Measurements from ENCODE around the gene CTDSPL. TPM values are rescaled to one million over a fixed set of nuclear protein-coding genes. Genes with fewer than 3 reads are reported as not detected.

The CTDSPL gene
- total RNA-seq, 4 donors from 2014 or later, result 39.8 to 105 (median 56.2) TPM

DNA sequence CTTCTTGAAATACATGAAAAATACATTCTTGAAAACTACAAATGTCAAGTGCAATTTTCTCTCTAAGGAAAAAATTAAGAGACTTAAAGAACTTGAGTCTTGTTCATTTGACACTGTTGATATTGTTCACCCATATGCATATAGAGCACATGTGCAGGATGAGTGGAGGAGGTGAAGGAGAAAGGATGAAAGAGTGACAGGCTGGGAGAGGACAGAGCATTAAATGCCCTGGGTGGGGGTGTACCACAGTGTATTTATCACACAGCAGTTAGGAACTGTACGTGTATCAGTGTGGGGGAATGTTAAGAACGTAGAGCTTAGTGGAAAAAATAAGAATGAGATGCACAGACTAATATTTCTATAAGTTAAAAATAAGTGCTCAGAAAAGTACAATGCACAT, 45.7 kb downstream of the CTDSPL start:
- intact Hi-C loops (cut with DNase I; ENCODE audit: low total_unique reads) (no loop called here), in situ Hi-C loops (cut with MboI; ENCODE audit: low pct_ligation_motif_present in 1 of 4, low pct_unique_long_range_greater_than_20kb in 1 of 4, low sequenced_read_pairs in 3 of 4) (no loop called here)
- no peak for DNase-seq
- Histone ChIP-seq H3K4me3 (no peak overlapping the region), H3K27ac (no peak overlapping the region), H3K27me3 (no peaks in the 10 kb centered on the region), H3K9me3 (no peaks in the 10 kb centered on the region), H3K4me1 (peaks cover 31 to 64% (median 33%) of the 10 kb centered on the region in 4 donors), H3K36me3 (no peaks in the 10 kb centered on the region)
- 66 to 79% methylated on average over 2 of the region's 2 CpGs for WGBS, 2 donors (ENCODE audit: low coverage in 1 of 2)
- no peak for TF ChIP-seq POLR2A (IDR thresholded peaks at IDR 0.05)
- TF ChIP-seq, protein P1, sequence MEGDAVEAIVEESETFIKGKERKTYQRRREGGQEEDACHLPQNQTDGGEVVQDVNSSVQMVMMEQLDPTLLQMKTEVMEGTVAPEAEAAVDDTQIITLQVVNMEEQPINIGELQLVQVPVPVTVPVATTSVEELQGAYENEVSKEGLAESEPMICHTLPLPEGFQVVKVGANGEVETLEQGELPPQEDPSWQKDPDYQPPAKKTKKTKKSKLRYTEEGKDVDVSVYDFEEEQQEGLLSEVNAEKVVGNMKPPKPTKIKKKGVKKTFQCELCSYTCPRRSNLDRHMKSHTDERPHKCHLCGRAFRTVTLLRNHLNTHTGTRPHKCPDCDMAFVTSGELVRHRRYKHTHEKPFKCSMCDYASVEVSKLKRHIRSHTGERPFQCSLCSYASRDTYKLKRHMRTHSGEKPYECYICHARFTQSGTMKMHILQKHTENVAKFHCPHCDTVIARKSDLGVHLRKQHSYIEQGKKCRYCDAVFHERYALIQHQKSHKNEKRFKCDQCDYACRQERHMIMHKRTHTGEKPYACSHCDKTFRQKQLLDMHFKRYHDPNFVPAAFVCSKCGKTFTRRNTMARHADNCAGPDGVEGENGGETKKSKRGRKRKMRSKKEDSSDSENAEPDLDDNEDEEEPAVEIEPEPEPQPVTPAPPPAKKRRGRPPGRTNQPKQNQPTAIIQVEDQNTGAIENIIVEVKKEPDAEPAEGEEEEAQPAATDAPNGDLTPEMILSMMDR (IDR thresholded peaks at IDR 0.05), result no peak
- no peak for TF ChIP-seq EP300 (IDR thresholded peaks at IDR 0.05; ENCODE audit: low read depth)
- TF ChIP-seq POLR2AphosphoS5 (IDR thresholded peaks at IDR 0.05), result no peak

DNA sequence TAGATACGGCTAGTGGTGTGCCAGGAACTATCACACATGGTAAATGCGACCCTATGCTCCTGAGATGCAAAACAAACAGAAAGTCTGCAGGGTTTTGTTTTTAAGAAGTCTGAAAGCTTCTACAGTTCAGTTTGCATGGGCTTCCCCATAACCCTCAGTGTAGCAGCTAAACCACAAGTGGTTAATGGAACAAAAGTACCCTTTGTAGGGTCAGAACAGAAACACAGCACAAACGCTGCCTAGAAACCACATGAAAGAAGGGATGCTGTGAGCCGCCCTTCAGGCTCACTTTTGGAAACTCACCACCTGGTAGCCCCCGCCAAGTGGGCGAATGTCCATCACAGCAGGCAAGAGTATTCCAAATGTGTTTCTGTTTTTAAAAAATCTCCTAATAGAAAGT, 46.2 kb downstream of the CTDSPL start:
- no peak overlapping the region for H3K4me3 ChIP-seq
- H3K36me3 ChIP-seq, result no peaks in the 10 kb centered on the region
- in situ Hi-C loops (cut with MboI; ENCODE audit: low pct_ligation_motif_present in 1 of 4, low pct_unique_long_range_greater_than_20kb in 1 of 4, low sequenced_read_pairs in 3 of 4) (no loop called here), intact Hi-C loops (cut with DNase I; ENCODE audit: low total_unique reads) (no loop called here)
- 69 to 75% methylated on average over 3 to 6 of the region's 6 CpGs for WGBS, 2 donors (ENCODE audit: low coverage in 1 of 2)
- no peak overlapping the region for H3K27ac ChIP-seq
- H3K9me3 ChIP-seq, result no peaks in the 10 kb centered on the region
- DNase-seq, result no peak
- H3K4me1 ChIP-seq, result peaks cover 31 to 64% (median 33%) of the 10 kb centered on the region in 4 donors
- no peaks in the 10 kb centered on the region for H3K27me3 ChIP-seq
- no peak for TF ChIP-seq POLR2AphosphoS5 (IDR thresholded peaks at IDR 0.05)
- TF ChIP-seq, protein P1 (IDR thresholded peaks at IDR 0.05), result no peak
- TF ChIP-seq POLR2A (IDR thresholded peaks at IDR 0.05), result no peak
- TF ChIP-seq EP300 (IDR thresholded peaks at IDR 0.05; ENCODE audit: low read depth), result no peak

GRCh38 chr3:37909067-37909911, 47.6 kb downstream of the CTDSPL start:
- in situ Hi-C loops (cut with MboI; ENCODE audit: low pct_ligation_motif_present in 1 of 4, low pct_unique_long_range_greater_than_20kb in 1 of 4, low sequenced_read_pairs in 3 of 4), result no loop called here
- no peaks in the 10 kb centered on the region for H3K36me3 ChIP-seq

More at GRCh38 chr3:37909067-37909911, 47.6 kb downstream of the CTDSPL start:
- intact Hi-C loops (cut with DNase I; ENCODE audit: low total_unique reads), result no loop called here
- Histone ChIP-seq H3K27ac (peak overlapping the region; percentile 24 to 55 (median 50)), H3K4me1 (peaks cover 30 to 63% (median 32%) of the 10 kb centered on the region in 4 donors), H3K9me3 (no peaks in the 10 kb centered on the region), H3K27me3 (no peaks in the 10 kb centered on the region), H3K4me3 (no peak overlapping the region)
- DNase-seq, result no peak
- 20 to 71% methylated on average over 1 to 4 of the region's 5 CpGs for WGBS, 2 donors (ENCODE audit: low coverage in 1 of 2)
- TF ChIP-seq, protein P1 (IDR thresholded peaks at IDR 0.05), result peak in 2 of 5 experiments; percentile 29 to 32
- no peak for TF ChIP-seq POLR2AphosphoS5 (IDR thresholded peaks at IDR 0.05)
- TF ChIP-seq EP300 (IDR thresholded peaks at IDR 0.05; ENCODE audit: low read depth), result no peak
- no peak for TF ChIP-seq POLR2A (IDR thresholded peaks at IDR 0.05)
